H9 (cell line): Measurements from ENCODE around the gene CHD9NB. TPM values are rescaled to one million over a fixed set of nuclear protein-coding genes. Genes with fewer than 3 reads are reported as not detected.

Source experiments
- DNase-seq: peaks from one replicate; pipeline ENCODE4 v3.0.0-alpha.2; 2017
- H2AFZ ChIP-seq: one replicate; pipeline ENCODE4 v1.6.1; 2013; ENCODE audit warnings: mild to moderate bottlenecking, low read length, control low read depth, moderate library complexity
- H2AK5ac ChIP-seq: 2 replicates; pipeline ENCODE4 v1.6.1; 2013; ENCODE audit warnings: low read length, control low read depth, mixed read lengths; ENCODE audit not compliant: insufficient read length
- H2BK120ac ChIP-seq: one replicate; pipeline ENCODE4 v1.6.1; 2013; ENCODE audit warnings: low read depth, mild to moderate bottlenecking, low read length, control low read depth, inconsistent platforms; ENCODE audit not compliant: poor library complexity, severe bottlenecking
- H2BK12ac ChIP-seq: 2 replicates; pipeline ENCODE4 v1.6.1; 2013; ENCODE audit warnings: low read length, control low read depth, mixed read lengths, low read depth; ENCODE audit not compliant: insufficient read length
- H2BK15ac ChIP-seq: 2 replicates; pipeline ENCODE4 v1.6.1; 2013; ENCODE audit warnings: low read depth, low read length, control low read depth
- H2BK20ac ChIP-seq: one replicate; pipeline ENCODE4 v1.6.1; 2013; ENCODE audit warnings: low read depth, mild to moderate bottlenecking, low read length, control low read depth, inconsistent platforms; ENCODE audit not compliant: poor library complexity, severe bottlenecking
- H2BK5ac ChIP-seq: 2 replicates; pipeline ENCODE4 v1.6.1; 2013; ENCODE audit warnings: low read length, control low read depth, mixed read lengths; ENCODE audit not compliant: insufficient read length
- H3K14ac ChIP-seq: 2 replicates; pipeline ENCODE4 v1.6.1; 2013; ENCODE audit warnings: low read length, control low read depth; ENCODE audit not compliant: insufficient read depth
- H3K18ac ChIP-seq: 2 replicates; pipeline ENCODE4 v1.6.1; 2013; ENCODE audit warnings: low read depth, mild to moderate bottlenecking, mixed read lengths, low read length, control low read depth; ENCODE audit not compliant: insufficient read length
- H3K23ac ChIP-seq: 2 replicates; pipeline ENCODE4 v1.6.1; 2013; ENCODE audit warnings: low read length, control low read depth, mixed read lengths, low read depth; ENCODE audit not compliant: insufficient read length
- H3K23me2 ChIP-seq: 2 replicates; pipeline ENCODE4 v1.6.1; 2013; ENCODE audit warnings: low read depth, mild to moderate bottlenecking, mixed read lengths, low read length, control low read depth; ENCODE audit not compliant: insufficient read length, poor library complexity, severe bottlenecking
- H3K27ac ChIP-seq: 2 replicates; pipeline ENCODE4 v1.5.1; 2013; ENCODE audit warnings: low read length, control low read depth, mixed read lengths, low read depth; ENCODE audit not compliant: insufficient read length
- H3K27me3 ChIP-seq: 2 replicates; pipeline ENCODE4 v1.6.1; 2013; ENCODE audit warnings: low read length, control low read depth, inconsistent platforms; ENCODE audit not compliant: insufficient read depth
- H3K4ac ChIP-seq: 2 replicates; pipeline ENCODE4 v1.6.1; 2013; ENCODE audit warnings: low read depth, mild to moderate bottlenecking, control low read depth, inconsistent platforms, low read length, moderate library complexity
- H3K4me1 ChIP-seq: 2 replicates; pipeline ENCODE4 v1.6.1; 2013; ENCODE audit warnings: low read length, control low read depth, inconsistent platforms; ENCODE audit not compliant: insufficient read depth
- H3K4me2 ChIP-seq: 2 replicates; pipeline ENCODE4 v1.6.1; 2013; ENCODE audit warnings: low read length, control low read depth, mixed read lengths; ENCODE audit not compliant: insufficient read length, insufficient read depth
- H3K56ac ChIP-seq: 2 replicates; pipeline ENCODE4 v1.6.1; 2013; ENCODE audit warnings: low read depth, mild to moderate bottlenecking, mixed read lengths, low read length, control low read depth; ENCODE audit not compliant: insufficient read length
- H3K79me1 ChIP-seq: 2 replicates; pipeline ENCODE4 v1.6.1; 2013; ENCODE audit warnings: low read depth, mild to moderate bottlenecking, moderate library complexity, low read length, control low read depth, inconsistent platforms; ENCODE audit not compliant: insufficient read depth, poor library complexity, severe bottlenecking
- H3K79me2 ChIP-seq: 2 replicates; pipeline ENCODE4 v1.6.1; 2013; ENCODE audit warnings: low read length, control low read depth, inconsistent platforms; ENCODE audit not compliant: insufficient read depth
- H3K9ac ChIP-seq: 2 replicates; pipeline ENCODE4 v1.6.1; 2013; ENCODE audit warnings: low read length, control low read depth, mixed read lengths; ENCODE audit not compliant: insufficient read length; ENCODE audit errors: extremely low read depth
- H3K9me3 ChIP-seq: one replicate; pipeline ENCODE4 v1.6.1; 2013; ENCODE audit warnings: low read depth, low read length, inconsistent platforms; ENCODE audit not compliant: control insufficient read depth
- H3T11ph ChIP-seq: one replicate; pipeline ENCODE4 v1.6.1; 2013; ENCODE audit warnings: mild to moderate bottlenecking, low read length, control low read depth, inconsistent platforms
- H4K20me1 ChIP-seq: one replicate; pipeline ENCODE4 v1.6.1; 2013; ENCODE audit not compliant: control insufficient read depth, insufficient read length, insufficient read depth
- H4K5ac ChIP-seq: 2 replicates; pipeline ENCODE4 v1.6.1; 2013; ENCODE audit warnings: low read depth, mild to moderate bottlenecking, mixed read lengths, low read length, control low read depth; ENCODE audit not compliant: insufficient read length
- H4K8ac ChIP-seq: replicated peaks from 2 replicates; pipeline ENCODE4 v1.6.1; 2013; ENCODE audit warnings: low read length, control low read depth, mixed read lengths, low read depth; ENCODE audit not compliant: insufficient read length
- H4K91ac ChIP-seq: 2 replicates; pipeline ENCODE4 v1.6.1; 2013; ENCODE audit warnings: low read depth, mild to moderate bottlenecking, moderate library complexity, mixed read lengths, low read length, control low read depth; ENCODE audit not compliant: insufficient read length
- H3K27ac Mint-ChIP-seq, 3 experiments: 2 replicates in 2 of 3; 3 replicates in 1 of 3; pipeline ENCODE4 v1.8.0; 2020 to 2021; ENCODE audit warnings: mixed read lengths in 3 of 3, mild to moderate bottlenecking in 1 of 3, moderate library complexity in 1 of 3
- H3K27me3 Mint-ChIP-seq: 2 replicates; pipeline ENCODE4 v1.8.0; 2021; ENCODE audit warnings: low read depth, mild to moderate bottlenecking, moderate library complexity, mixed read lengths
- H3K36me3 Mint-ChIP-seq, 3 experiments: 2 replicates in 2 of 3; 3 replicates in 1 of 3; pipeline ENCODE4 v1.8.0; 2020 to 2021; ENCODE audit warnings: low read depth in 3 of 3, mixed read lengths in 3 of 3; ENCODE audit not compliant: insufficient read depth in 1 of 3
- H3K4me1 Mint-ChIP-seq, 2 experiments: 2 replicates each; pipeline ENCODE4 v1.8.0; 2020; ENCODE audit warnings: mixed read lengths in 2 of 2
- H3K4me3 Mint-ChIP-seq, 2 experiments: 2 replicates in 1 of 2; 3 replicates in 1 of 2; pipeline ENCODE4 v1.8.0; 2020 to 2021; ENCODE audit warnings: mild to moderate bottlenecking in 2 of 2, mixed read lengths in 2 of 2, moderate library complexity in 1 of 2
- H3K9me3 Mint-ChIP-seq, 2 experiments: 2 replicates in 1 of 2; 3 replicates in 1 of 2; pipeline ENCODE4 v1.8.0; 2020; ENCODE audit warnings: mild to moderate bottlenecking in 2 of 2, mixed read lengths in 2 of 2, moderate library complexity in 1 of 2
- CTCF ChIP-seq: fragments of 200-600 bp; sonication (generic); conservative IDR thresholded peaks from 3 replicates; pipeline ENCODE4 v1.8.0; 2021; ENCODE audit warnings: antibody characterized with exemption, mild to moderate bottlenecking
- WGBS: extraction: QIAGEN DNeasy Blood & Tissue Kit; methylation state at CpG from one replicate; pipeline ENCODE4 v1.1.7; 2013; ENCODE audit warnings: missing lambda C conversion rate, low lambda C conversion rate, mixed read lengths; ENCODE audit not compliant: insufficient read length; ENCODE audit errors: extremely low coverage; 5-methylcytosine and 5-hydroxymethylcytosine counted together
- total RNA-seq: library from RNA; stranded (reverse); gene quantifications from 2 replicates; pipeline ENCODE4 v1.2.1, GENCODE V29; 2021

The CHD9NB gene
- total RNA-seq, 1 experiment from 2014 or later: 3.3 TPM

- H4K91ac ChIP-seq: no peak overlapping the region
- H3K4ac ChIP-seq: no peak overlapping the region
- no peak overlapping the region for H2BK120ac ChIP-seq
- no peaks in the 10 kb centered on the region for H3K27me3 Mint-ChIP-seq
- H3K79me1 ChIP-seq: no peaks in the 10 kb centered on the region
- H2BK12ac ChIP-seq: no peak overlapping the region
- WGBS: no CpG with 5 or more reads among the region's 2 CpGs
- H3K9me3 ChIP-seq: no peaks in the 10 kb centered on the region
- no peak overlapping the region for H3K23ac ChIP-seq
- no peaks in the 10 kb centered on the region for H3K4me1 ChIP-seq
- H3K79me2 ChIP-seq: no peaks in the 10 kb centered on the region; the same call in none of the 2 replicates
- H3K9ac ChIP-seq: no peak overlapping the region
- no peak overlapping the region for H3K27ac ChIP-seq
- H2AFZ ChIP-seq: no peak overlapping the region
- H3T11ph ChIP-seq: no peak overlapping the region
- no peak for TF ChIP-seq CTCF
- H3K4me3 Mint-ChIP-seq: no peak overlapping the region
- H3K9me3 Mint-ChIP-seq: no peaks in the 10 kb centered on the region
- H4K20me1 ChIP-seq: no peaks in the 10 kb centered on the region
- H3K4me1 Mint-ChIP-seq: peaks cover 22 to 24% of the 10 kb centered on the region in 2 experiments
- no peak overlapping the region for H4K5ac ChIP-seq
- H4K8ac ChIP-seq: no peak overlapping the region
- H2BK20ac ChIP-seq: no peak overlapping the region
- no peak overlapping the region for H3K4me2 ChIP-seq
- no peak overlapping the region for H3K56ac ChIP-seq
- no peak overlapping the region for H2BK5ac ChIP-seq
- no peak overlapping the region for H3K18ac ChIP-seq
- H3K36me3 Mint-ChIP-seq: peaks cover 0 to 16% (median 4%) of the 10 kb centered on the region in 3 experiments; a peak in 4 of 7 replicates
- no peak overlapping the region for H2BK15ac ChIP-seq
- no peak overlapping the region for H2AK5ac ChIP-seq
- 0 out of 7 replicates have a peak overlapping the region, but pooled peaks of 1 of the 3 experiments have one; percentile 25 for H3K27ac Mint-ChIP-seq
- no peaks in the 10 kb centered on the region for H3K27me3 ChIP-seq
- no peak for DNase-seq
- no peak overlapping the region for H3K14ac ChIP-seq
- no peaks in the 10 kb centered on the region for H3K23me2 ChIP-seq
Observed at GRCh38 chr16:53067675-53068074, 15.0 kb upstream of the CHD9NB start.
